NB4 (cell line): ENCODE data around the gene LAT.

Source experiments
- POLR2A ChIP-seq: IDR thresholded peaks from 2 replicates; pipeline ENCODE4 v1.6.1; 2011; ENCODE audit warnings: mild to moderate bottlenecking; ENCODE audit not compliant: insufficient read length; ENCODE audit errors: extremely low read depth
- TF ChIP-seq, protein P1 (sequence below): IDR thresholded peaks from one replicate; pipeline ENCODE4 v1.5.1; 2012; ENCODE audit warnings: low read depth, low read length

DNA sequence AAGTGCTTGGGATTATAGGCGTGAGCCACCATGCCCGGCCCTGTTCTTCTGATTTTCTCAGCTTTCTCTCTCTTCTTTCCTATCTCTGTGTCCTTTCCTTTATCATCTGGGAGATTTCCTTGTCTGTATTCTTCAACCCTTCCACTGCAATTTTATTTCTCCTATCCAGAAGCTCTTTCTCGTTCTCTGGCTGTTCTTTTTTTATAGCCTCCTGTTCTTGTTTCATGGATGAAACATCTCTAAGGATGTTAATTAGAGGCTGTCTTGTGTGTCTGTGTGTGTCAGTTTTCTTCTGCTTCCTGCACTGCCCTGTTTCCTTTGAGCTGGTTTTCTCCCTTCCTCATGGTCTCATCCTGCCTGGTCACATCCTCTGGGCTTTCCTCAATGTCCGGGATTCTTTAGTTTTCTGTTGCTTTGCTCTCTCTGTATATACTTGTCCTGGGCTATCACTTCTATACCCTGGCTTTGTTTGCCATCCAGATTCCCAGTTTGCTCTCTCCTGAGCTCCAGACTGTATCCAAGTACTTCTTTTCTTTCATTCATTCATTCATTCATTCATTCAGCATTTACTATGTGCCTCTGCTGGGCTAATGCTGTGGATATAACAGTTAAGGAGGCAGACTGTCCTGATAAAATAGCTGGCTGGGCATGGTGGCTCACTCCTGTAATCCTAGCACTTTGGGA is 2.5 kb downstream of the LAT start:
- TF ChIP-seq, protein P1, sequence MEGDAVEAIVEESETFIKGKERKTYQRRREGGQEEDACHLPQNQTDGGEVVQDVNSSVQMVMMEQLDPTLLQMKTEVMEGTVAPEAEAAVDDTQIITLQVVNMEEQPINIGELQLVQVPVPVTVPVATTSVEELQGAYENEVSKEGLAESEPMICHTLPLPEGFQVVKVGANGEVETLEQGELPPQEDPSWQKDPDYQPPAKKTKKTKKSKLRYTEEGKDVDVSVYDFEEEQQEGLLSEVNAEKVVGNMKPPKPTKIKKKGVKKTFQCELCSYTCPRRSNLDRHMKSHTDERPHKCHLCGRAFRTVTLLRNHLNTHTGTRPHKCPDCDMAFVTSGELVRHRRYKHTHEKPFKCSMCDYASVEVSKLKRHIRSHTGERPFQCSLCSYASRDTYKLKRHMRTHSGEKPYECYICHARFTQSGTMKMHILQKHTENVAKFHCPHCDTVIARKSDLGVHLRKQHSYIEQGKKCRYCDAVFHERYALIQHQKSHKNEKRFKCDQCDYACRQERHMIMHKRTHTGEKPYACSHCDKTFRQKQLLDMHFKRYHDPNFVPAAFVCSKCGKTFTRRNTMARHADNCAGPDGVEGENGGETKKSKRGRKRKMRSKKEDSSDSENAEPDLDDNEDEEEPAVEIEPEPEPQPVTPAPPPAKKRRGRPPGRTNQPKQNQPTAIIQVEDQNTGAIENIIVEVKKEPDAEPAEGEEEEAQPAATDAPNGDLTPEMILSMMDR = no peak
- TF ChIP-seq POLR2A = no peak
